H1 (cell line): ENCODE results near the gene RELN. TPM values are rescaled to one million over a fixed set of nuclear protein-coding genes. Genes with fewer than 3 reads are reported as not detected.

Experiments
- CTCF ChIA-PET: fragments of 300-600 bp; sonication (Branson Sonifier 250); formaldehyde crosslinking; loops from one replicate; lab custom pipeline; 2021; ENCODE audit not compliant: partially characterized antibody; lab: Charles Lee
- POLR2A ChIA-PET: fragments of 300-600 bp; sonication (Branson Sonifier 250); formaldehyde crosslinking; loops from one replicate; lab custom pipeline; 2021; ENCODE audit warnings: inconsistent platforms; ENCODE audit not compliant: partially characterized antibody; lab: Charles Lee
- DNase-seq, 2 experiments: peaks; one replicate each; pipeline versions ENCODE4 v3.0.0 to v3.0.0-alpha.2; 2010 to 2022; ENCODE audit warnings: low spot score in 2 of 2, low read depth in 1 of 2, mixed read lengths in 1 of 2
- FAIRE-seq: peaks from 2 replicates; lab custom pipeline; 2011; peaks lifted over from hg19 to GRCh38; lab: Jason Lieb, UNC
- H2AFZ ChIP-seq: 2 replicates; pipeline ENCODE4 v1.8.1; 2012; ENCODE audit warnings: low read length, inconsistent platforms
- H2AK5ac ChIP-seq: 2 replicates; pipeline ENCODE4 v1.6.1; 2013; ENCODE audit warnings: low read depth, low read length
- H2BK120ac ChIP-seq: replicated peaks from 2 replicates; pipeline ENCODE3; 2013; ENCODE audit warnings: low read depth, low read length, inconsistent platforms
- H2BK12ac ChIP-seq: 2 replicates; pipeline ENCODE4 v1.6.1; 2013; ENCODE audit warnings: low read depth, low read length
- H2BK15ac ChIP-seq: 2 replicates; pipeline ENCODE4 v1.6.1; 2013; ENCODE audit warnings: low read length
- H2BK20ac ChIP-seq: 2 replicates; pipeline ENCODE4 v1.6.1; 2013; ENCODE audit warnings: low read length
- H2BK5ac ChIP-seq: 2 replicates; pipeline ENCODE4 v1.6.1; 2013; ENCODE audit warnings: low read depth, low read length
- H3K14ac ChIP-seq: 2 replicates; pipeline ENCODE4 v1.6.1; 2013; ENCODE audit warnings: inconsistent platforms; ENCODE audit not compliant: insufficient read length
- H3K18ac ChIP-seq: 2 replicates; pipeline ENCODE4 v1.6.1; 2013; ENCODE audit warnings: low read length; ENCODE audit errors: extremely low read depth
- H3K23ac ChIP-seq: 2 replicates; pipeline ENCODE4 v1.6.1; 2013; ENCODE audit warnings: inconsistent platforms; ENCODE audit not compliant: insufficient read length
- H3K23me2 ChIP-seq: 2 replicates; pipeline ENCODE4 v1.6.1; 2013; ENCODE audit warnings: low read depth, low read length
- H3K27ac ChIP-seq: 2 replicates; pipeline ENCODE4 v1.6.1; 2011; ENCODE audit warnings: low read depth, low read length, inconsistent platforms
- H3K27me3 ChIP-seq, 4 experiments: replicated peaks in 1 of 4; 1 replicate in 1 of 4; 2 replicates in 3 of 4; pipeline versions ENCODE4 v1.6.1 to v1.8.1; 2011 to 2013; ENCODE audit warnings: low read length in 3 of 4, mild to moderate bottlenecking in 3 of 4, inconsistent platforms in 2 of 4, mixed read lengths in 2 of 4, moderate library complexity in 1 of 4; ENCODE audit not compliant: control insufficient read depth in 3 of 4, insufficient read depth in 3 of 4; ENCODE audit errors: extremely low read depth in 1 of 4
- H3K36me3 ChIP-seq, 4 experiments: 2 replicates each; pipeline versions ENCODE4 v1.6.1 to v1.8.1; 2011 to 2013; ENCODE audit warnings: mild to moderate bottlenecking in 4 of 4, low read length in 3 of 4, moderate library complexity in 2 of 4, control low read depth in 1 of 4, inconsistent platforms in 1 of 4; ENCODE audit not compliant: insufficient read depth in 4 of 4, control insufficient read depth in 2 of 4
- H3K4ac ChIP-seq: replicated peaks from 2 replicates; pipeline ENCODE3; 2013; ENCODE audit warnings: low read length, low read depth, mixed read lengths, inconsistent platforms; ENCODE audit not compliant: insufficient read length
- H3K4me1 ChIP-seq, 4 experiments: replicated peaks in 1 of 4; 1 replicate in 1 of 4; 2 replicates in 3 of 4; pipeline versions ENCODE4 v1.6.1 to v1.8.1; 2011 to 2013; ENCODE audit warnings: low read length in 3 of 4, inconsistent platforms in 2 of 4, mixed read lengths in 1 of 4; ENCODE audit not compliant: insufficient read depth in 4 of 4, control insufficient read depth in 3 of 4
- H3K4me2 ChIP-seq, 2 experiments: 2 replicates each; pipeline versions ENCODE4 v1.6.1 to v1.8.1; 2011 to 2013; ENCODE audit warnings: low read depth in 2 of 2, low read length in 2 of 2, control low read depth in 1 of 2, inconsistent platforms in 1 of 2, mild to moderate bottlenecking in 1 of 2; ENCODE audit not compliant: insufficient read depth in 1 of 2
- H3K4me3 ChIP-seq, 4 experiments: fragments of 200-600, 300-600 bp in 1 of 4; sonication (generic), shearing (Covaris generic), sonication (Bioruptor Twin) in 1 of 4; 2 replicates each; pipeline versions ENCODE4 v1.5.1 to v1.8.1; 2011 to 2016; ENCODE audit warnings: low read length in 4 of 4, low read depth in 3 of 4, control low read depth in 2 of 4, inconsistent platforms in 2 of 4, mild to moderate bottlenecking in 2 of 4, mixed read lengths in 1 of 4, moderate library complexity in 1 of 4; ENCODE audit not compliant: insufficient read depth in 2 of 4; ENCODE audit errors: extremely low read depth in 1 of 4
- H3K56ac ChIP-seq: replicated peaks from 2 replicates; pipeline ENCODE3; 2013; ENCODE audit warnings: low read depth, mild to moderate bottlenecking, mixed read lengths, low read length, inconsistent platforms; ENCODE audit not compliant: insufficient read length
- H3K79me1 ChIP-seq: 2 replicates; pipeline ENCODE4 v1.6.1; 2013; ENCODE audit warnings: low read depth, low read length, control low read depth
- H3K79me2 ChIP-seq, 2 experiments: 2 replicates each; pipeline versions ENCODE4 v1.6.1 to v1.8.1; 2012 to 2013; ENCODE audit warnings: low read length in 2 of 2, mild to moderate bottlenecking in 2 of 2, inconsistent platforms in 1 of 2; ENCODE audit not compliant: insufficient read depth in 2 of 2, control insufficient read depth in 1 of 2
- H3K9ac ChIP-seq, 4 experiments: replicated peaks in 1 of 4; 1 replicate in 1 of 4; 2 replicates in 3 of 4; pipeline versions ENCODE4 v1.6.1 to v1.8.1; 2011 to 2013; ENCODE audit warnings: low read depth in 3 of 4, low read length in 3 of 4, control low read depth in 2 of 4, mild to moderate bottlenecking in 2 of 4, moderate library complexity in 2 of 4, inconsistent platforms in 1 of 4; ENCODE audit errors: extremely low read depth in 1 of 4
- H3K9me3 ChIP-seq, 2 experiments: 2 replicates each; pipeline versions ENCODE4 v1.6.1 to v1.8.1; 2012 to 2013; ENCODE audit warnings: mild to moderate bottlenecking in 2 of 2, moderate library complexity in 2 of 2, control low read depth in 1 of 2, inconsistent platforms in 1 of 2, low read depth in 1 of 2, low read length in 1 of 2, mixed read lengths in 1 of 2; ENCODE audit not compliant: insufficient read depth in 2 of 2
- H4K20me1 ChIP-seq, 2 experiments: replicated peaks in 1 of 2; 2 replicates each; pipeline versions ENCODE3 to v1.8.1; 2011 to 2013; ENCODE audit warnings: inconsistent platforms in 2 of 2, low read length in 2 of 2, mild to moderate bottlenecking in 1 of 2; ENCODE audit not compliant: insufficient read depth in 2 of 2, control insufficient read depth in 1 of 2
- H4K5ac ChIP-seq: 2 replicates; pipeline ENCODE4 v1.6.1; 2013; ENCODE audit warnings: low read length, low read depth, mixed read lengths, inconsistent platforms; ENCODE audit not compliant: insufficient read length
- H4K8ac ChIP-seq: 2 replicates; pipeline ENCODE4 v1.8.0; 2013; ENCODE audit warnings: mild to moderate bottlenecking, moderate library complexity, low read length, inconsistent platforms; ENCODE audit not compliant: insufficient read depth; ENCODE audit errors: extremely low read depth
- H4K91ac ChIP-seq: replicated peaks from 2 replicates; pipeline ENCODE3; 2013; ENCODE audit warnings: low read length, mixed read lengths, inconsistent platforms; ENCODE audit not compliant: insufficient read length
- FOSL1 ChIP-seq: IDR thresholded peaks from 2 replicates; pipeline ENCODE4 v1.6.1; 2011; ENCODE audit warnings: mild to moderate bottlenecking, low read depth, low read length, moderate library complexity; ENCODE audit not compliant: insufficient read depth
- RAD21 ChIP-seq, 2 experiments: IDR thresholded peaks in 1 of 2; conservative IDR thresholded peaks in 1 of 2; 2 replicates each; pipeline ENCODE4 v1.6.1; 2011; ENCODE audit warnings: low read depth in 2 of 2, low read length in 2 of 2, improper control_type of control experiment in 1 of 2, inconsistent platforms in 1 of 2, mild to moderate bottlenecking in 1 of 2, moderate library complexity in 1 of 2
- SUZ12 ChIP-seq: fragments of 200-600 bp; sonication (generic); IDR thresholded peaks from 2 replicates; pipeline ENCODE4 v1.6.1; 2012; ENCODE audit warnings: mild to moderate bottlenecking, inconsistent platforms, low read length, moderate library complexity, mixed read lengths
- whole genome bisulfite sequencing, 2 experiments: shearing (Covaris generic) in 1 of 2; methylation state at CpG; one replicate each; pipeline versions ENCODE4 v1.1.6 to v1.1.7; 2013 to 2015; ENCODE audit warnings: low lambda C conversion rate in 2 of 2, mixed read lengths in 2 of 2, inconsistent platforms in 1 of 2, low coverage in 1 of 2, missing lambda C conversion rate in 1 of 2; ENCODE audit not compliant: insufficient replicate concordance in 2 of 2, insufficient coverage in 1 of 2, insufficient read length in 1 of 2; ENCODE audit errors: extremely low coverage in 1 of 2, missing lambda C conversion rate in 1 of 2; 5-methylcytosine and 5-hydroxymethylcytosine counted together
- polyA plus RNA-seq, 7 experiments: library from polyadenylated mRNA; depleted of rRNA in 3 of 7; stranded (reverse) in 5 of 7; unstranded in 2 of 7; fragments of >200 nt in 5 of 7; fragments of 200-250 nt in 2 of 7; gene quantifications; 1 replicate in 5 of 7; 2 replicates in 1 of 7; 4 replicates in 1 of 7; pipeline versions ENCODE4 v1.2.1 to v1.2.3, GENCODE V29; 2011 to 2013; ENCODE audit warnings: missing spikeins in 2 of 7, mixed read lengths in 2 of 7
- total RNA-seq: library from RNA; stranded (reverse); fragmentation: NEBNext Ultra II Directional; extraction: Animal tissue kit (Norgen Biotek cat#: 25700); gene quantifications from 2 replicates; pipeline ENCODE4 v1.2.1, GENCODE V29; 2021
- TF ChIP-seq, protein P1 (sequence below): IDR thresholded peaks from 2 replicates; pipeline ENCODE4 v1.6.1; 2012; ENCODE audit warnings: low read length, inconsistent platforms

RELN gene
- total and polyA plus RNA-seq, 2 of the 8 experiments (the other 6 are each of a cell fraction or from before 2014, with no cell fraction given): 0.03 to 0.07 TPM

DNA sequence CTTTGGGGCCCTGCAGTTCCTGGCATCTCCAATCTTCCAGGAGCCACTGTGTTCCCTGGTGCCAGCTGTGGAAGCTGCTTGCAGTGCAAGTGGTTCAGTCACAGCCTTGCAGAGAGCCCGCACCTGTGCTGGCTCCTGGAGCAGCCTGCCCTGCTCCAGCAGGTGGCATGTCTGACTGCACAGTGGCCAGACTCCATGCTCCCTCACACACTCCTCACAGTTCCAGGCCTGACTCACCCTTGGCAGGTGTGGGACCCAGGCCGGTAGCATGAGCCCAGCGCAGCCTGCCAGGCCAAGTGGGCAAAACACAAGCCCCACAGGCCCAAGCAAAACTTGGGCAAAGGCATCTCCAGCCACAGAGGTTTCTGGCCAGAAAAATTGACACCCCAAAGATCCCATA is 33.6 kb upstream of the RELN start:
- Histone ChIP-seq H3K23me2 (no peaks in the 10 kb centered on the region), H2BK120ac (no peak overlapping the region), H2BK5ac (no peak overlapping the region), H3K36me3 (no peaks in the 10 kb centered on the region), H3K4me3 (no peak overlapping the region), H3K56ac (no peak overlapping the region), H2AK5ac (no peak overlapping the region), H3K79me2 (no peaks in the 10 kb centered on the region), H3K9ac (no peak overlapping the region), H3K4me2 (no peak overlapping the region)
- FAIRE-seq: no peak
- TF ChIP-seq SUZ12 (no peak), FOSL1 (no peak), RAD21 (IDR thresholded peaks at IDR 0.05 in 1 of 2, conservative IDR thresholded peaks at IDR 0.05 in 1 of 2; ENCODE audit: low read depth in 2 of 2, low read length in 2 of 2) (0 out of 4 replicates have a peak, but pooled peaks of 1 of the 2 experiments have one; percentile 8)
- TF ChIP-seq, protein P1, sequence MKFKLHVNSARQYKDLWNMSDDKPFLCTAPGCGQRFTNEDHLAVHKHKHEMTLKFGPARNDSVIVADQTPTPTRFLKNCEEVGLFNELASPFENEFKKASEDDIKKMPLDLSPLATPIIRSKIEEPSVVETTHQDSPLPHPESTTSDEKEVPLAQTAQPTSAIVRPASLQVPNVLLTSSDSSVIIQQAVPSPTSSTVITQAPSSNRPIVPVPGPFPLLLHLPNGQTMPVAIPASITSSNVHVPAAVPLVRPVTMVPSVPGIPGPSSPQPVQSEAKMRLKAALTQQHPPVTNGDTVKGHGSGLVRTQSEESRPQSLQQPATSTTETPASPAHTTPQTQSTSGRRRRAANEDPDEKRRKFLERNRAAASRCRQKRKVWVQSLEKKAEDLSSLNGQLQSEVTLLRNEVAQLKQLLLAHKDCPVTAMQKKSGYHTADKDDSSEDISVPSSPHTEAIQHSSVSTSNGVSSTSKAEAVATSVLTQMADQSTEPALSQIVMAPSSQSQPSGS: no peak
- TF ChIP-seq, all 59 proteins: peak for 1
- no peak overlapping the region for H3K27ac ChIP-seq
- H2BK15ac ChIP-seq: no peak overlapping the region
- no peak overlapping the region for H3K4ac ChIP-seq
- 100% methylated on average over 3 of the region's 3 CpGs; no CpG with 5 or more reads in 1 of the 2 experiments for WGBS, 2 experiments
- H4K91ac ChIP-seq: no peak overlapping the region
- ChIA-PET POLR2A (no interaction called here), CTCF (interaction anchor here (0.9 kb wide), 1 partner anchor 16 kb away, joined by 3 read pairs; no protein-coding TSS in a partner anchor)
- H3K23ac ChIP-seq: no peak overlapping the region
- no peak overlapping the region for H2AFZ ChIP-seq
- no peak overlapping the region for H4K8ac ChIP-seq
- H3K9me3 ChIP-seq: no peaks in the 10 kb centered on the region
- no peaks in the 10 kb centered on the region for H3K27me3 ChIP-seq
- H4K5ac ChIP-seq: no peak overlapping the region
- H3K4me1 ChIP-seq: no peaks in the 10 kb centered on the region
- no peak overlapping the region for H2BK12ac ChIP-seq
- H3K18ac ChIP-seq: no peak overlapping the region; the same call in 1 of the 2 replicates
- H4K20me1 ChIP-seq: no peaks in the 10 kb centered on the region
- H2BK20ac ChIP-seq: no peak overlapping the region
- no peaks in the 10 kb centered on the region for H3K79me1 ChIP-seq
- DNase-seq: no peak
- H3K14ac ChIP-seq: no peak overlapping the region
